WI38 (cell line): ENCODE measurements around the gene GPR15LG.

ENCODE experiments used
- H3K4me3 ChIP-seq: 2 replicates; pipeline ENCODE4 v1.5.1; 2011; ENCODE audit warnings: low read depth, mild to moderate bottlenecking, control low read depth, low read length
- CTCF ChIP-seq: IDR thresholded peaks from 2 replicates; pipeline ENCODE4 v1.5.1; 2012; ENCODE audit warnings: low read depth, mild to moderate bottlenecking, control low read depth, low read length

GPR15LG gene

DNA sequence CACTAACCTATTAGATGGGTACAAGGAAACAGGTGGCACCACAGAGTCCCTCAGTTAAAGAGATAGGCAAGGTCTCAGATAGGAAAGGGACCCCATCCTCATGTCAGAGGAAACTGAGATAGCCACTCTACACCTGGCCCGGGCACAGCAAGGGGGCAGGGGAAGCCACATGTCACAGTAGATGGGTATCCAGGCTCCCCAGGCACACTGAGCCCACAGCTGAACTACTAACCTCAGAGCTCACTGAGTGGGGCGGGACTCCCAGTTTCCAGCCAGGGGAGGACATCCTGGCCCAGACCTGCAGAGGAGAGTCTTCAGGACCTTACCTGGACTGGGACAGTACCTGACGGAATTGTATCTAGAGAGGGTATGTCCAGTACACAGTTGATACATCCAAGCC, 17.0 kb downstream of the GPR15LG start:
- no peak for TF ChIP-seq CTCF
- no peak overlapping the region for H3K4me3 ChIP-seq

GRCh38 chr10:84191106-84191505, 17.5 kb downstream of the GPR15LG start:
- no peak overlapping the region for H3K4me3 ChIP-seq
- TF ChIP-seq CTCF, result no peak

GRCh38 chr10:84193327-84193726, 19.7 kb downstream of the GPR15LG start:
- H3K4me3 ChIP-seq, result no peak overlapping the region
- no peak for TF ChIP-seq CTCF

DNA sequence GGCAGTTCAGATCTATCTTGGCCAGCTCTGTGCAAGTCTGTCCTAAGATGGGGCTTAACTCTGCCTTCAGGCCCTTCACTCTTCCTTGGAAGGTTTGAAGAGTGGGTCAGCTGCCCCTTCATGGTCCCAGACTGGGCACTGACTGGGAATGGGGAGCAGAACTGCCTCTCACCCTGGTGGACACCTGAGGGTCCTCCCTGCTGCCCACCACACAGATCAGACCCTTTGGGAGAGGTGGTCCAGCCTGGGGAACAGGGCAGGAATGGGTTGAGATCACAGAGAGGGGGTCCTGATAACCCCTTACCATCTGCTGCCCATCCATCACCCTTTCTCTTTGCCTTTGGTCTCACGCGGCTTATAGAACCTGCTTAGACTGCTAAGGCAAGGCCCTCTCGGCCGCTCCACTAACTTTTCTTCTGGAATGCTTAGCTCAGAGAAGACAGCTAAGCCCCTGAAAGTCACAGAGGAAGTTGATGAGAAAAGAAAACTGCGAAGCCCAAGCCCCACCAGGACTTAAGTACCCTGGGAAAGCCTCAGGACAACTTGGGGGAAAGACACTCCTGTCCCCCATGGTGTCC, 20.3 kb downstream of the GPR15LG start:
- no peak for TF ChIP-seq CTCF
- H3K4me3 ChIP-seq, result no peak overlapping the region

GRCh38 chr10:84194424-84195043, 20.9 kb downstream of the GPR15LG start, which contains the start of gene CDHR1:
Gene CDHR1 (plus strand): TSS chr10:84194537. CDS start chr10:84194761, 224 bp downstream.
- no peak within 1 kb of the TSS for H3K4me3 ChIP-seq
- TF ChIP-seq CTCF, result no peak

DNA sequence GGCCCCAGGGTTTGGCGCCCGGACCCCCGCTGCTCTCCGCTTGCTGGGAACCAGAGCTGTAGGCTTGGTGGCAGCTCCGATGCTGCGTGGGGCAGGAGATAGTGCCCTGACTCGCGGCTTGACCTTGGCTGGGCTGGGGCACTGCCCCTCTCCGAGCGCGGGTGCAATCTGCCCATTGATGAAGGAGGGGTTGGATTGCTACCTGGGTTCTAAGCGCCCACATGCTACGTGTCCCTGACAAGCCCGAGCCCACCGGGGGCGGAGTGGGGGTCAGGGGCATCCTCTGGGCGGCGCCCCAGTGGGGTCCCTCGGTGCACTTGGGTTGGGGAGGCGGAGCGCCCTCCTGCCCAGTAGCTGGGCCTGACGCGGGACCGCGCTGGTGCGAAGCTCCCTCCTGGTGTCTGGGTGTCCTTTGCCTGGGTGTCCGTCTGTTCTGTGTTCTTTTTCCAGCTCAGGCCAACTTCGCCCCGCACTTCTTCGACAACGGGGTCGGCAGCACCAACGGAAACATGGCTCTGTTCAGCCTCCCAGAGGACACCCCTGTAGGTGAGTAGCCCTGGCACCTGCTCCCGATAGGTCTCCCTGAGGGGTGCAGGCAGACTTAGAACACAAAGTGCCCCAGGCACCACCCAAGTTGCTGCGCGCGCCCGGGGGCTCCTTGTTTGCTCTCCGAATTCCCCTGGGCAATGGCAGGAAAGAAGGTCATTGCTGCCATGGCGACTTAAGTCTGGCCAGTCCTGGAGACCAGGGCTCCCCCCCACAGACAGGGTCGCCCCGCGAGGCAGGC, 21.6 kb downstream of the GPR15LG start:
- TF ChIP-seq CTCF, result no peak
- no peak overlapping the region for H3K4me3 ChIP-seq

DNA sequence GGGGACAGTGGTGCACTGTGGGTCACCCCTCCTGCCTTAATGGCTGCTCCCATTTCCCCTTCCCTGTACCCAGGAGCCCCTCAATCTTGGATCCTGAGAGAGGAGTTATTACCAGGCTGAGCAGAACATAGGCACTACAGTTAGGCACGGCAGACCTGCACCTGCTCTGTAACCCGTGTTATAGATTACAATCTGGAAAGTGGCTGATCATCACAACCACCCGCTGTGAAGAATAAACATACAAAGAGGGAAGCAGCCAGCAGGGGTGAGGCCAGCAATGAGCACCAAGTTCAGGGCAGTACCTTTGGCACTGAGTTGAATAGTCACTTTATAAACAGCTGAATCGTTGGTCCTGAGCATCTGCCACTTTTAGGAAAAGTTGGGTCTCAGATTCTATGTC, 22.5 kb downstream of the GPR15LG start:
- no peak overlapping the region for H3K4me3 ChIP-seq
- TF ChIP-seq CTCF, result no peak
